Osteocyte (in vitro differentiated cells): ENCODE measurements around the gene ASIC2. TPM values are rescaled to one million over a fixed set of nuclear protein-coding genes. Genes with fewer than 3 reads are reported as not detected.

Experiments used
- DNase-seq: peaks from one replicate; pipeline ENCODE4 v3.0.0; 2021; ENCODE audit warnings: mixed read lengths; ENCODE audit not compliant: unreplicated experiment; ENCODE audit errors: extremely low spot score
- H3K27ac Mint-ChIP-seq: one replicate; pipeline ENCODE4 v1.8.0; 2021; ENCODE audit warnings: mild to moderate bottlenecking, mixed read lengths; ENCODE audit not compliant: unreplicated experiment
- H3K27me3 Mint-ChIP-seq: one replicate; pipeline ENCODE4 v1.8.0; 2021; ENCODE audit warnings: mixed read lengths; ENCODE audit not compliant: unreplicated experiment
- H3K36me3 Mint-ChIP-seq: one replicate; pipeline ENCODE4 v1.8.0; 2021; ENCODE audit warnings: mixed read lengths; ENCODE audit not compliant: unreplicated experiment
- H3K4me1 Mint-ChIP-seq: one replicate; pipeline ENCODE4 v1.8.0; 2021; ENCODE audit warnings: mixed read lengths; ENCODE audit not compliant: unreplicated experiment
- H3K4me3 Mint-ChIP-seq: one replicate; pipeline ENCODE4 v1.8.0; 2021; ENCODE audit warnings: mild to moderate bottlenecking, moderate library complexity, mixed read lengths; ENCODE audit not compliant: unreplicated experiment
- H3K9me3 Mint-ChIP-seq: one replicate; pipeline ENCODE4 v1.8.0; 2021; ENCODE audit warnings: mixed read lengths; ENCODE audit not compliant: unreplicated experiment
- total RNA-seq: library from RNA; stranded (reverse); gene quantifications from 2 replicates; pipeline ENCODE4 v1.2.1, GENCODE V29; 2021
- TF ChIP-seq, protein P1 (sequence below): fragments of 200-600 bp; sonication (generic); IDR thresholded peaks from 2 replicates; pipeline ENCODE4 v1.5.0; 2021; ENCODE audit warnings: antibody characterized with exemption, mild to moderate bottlenecking, moderate library complexity

Gene ASIC2
- total RNA-seq, 1 donor from 2014 or later, result not detected

DNA sequence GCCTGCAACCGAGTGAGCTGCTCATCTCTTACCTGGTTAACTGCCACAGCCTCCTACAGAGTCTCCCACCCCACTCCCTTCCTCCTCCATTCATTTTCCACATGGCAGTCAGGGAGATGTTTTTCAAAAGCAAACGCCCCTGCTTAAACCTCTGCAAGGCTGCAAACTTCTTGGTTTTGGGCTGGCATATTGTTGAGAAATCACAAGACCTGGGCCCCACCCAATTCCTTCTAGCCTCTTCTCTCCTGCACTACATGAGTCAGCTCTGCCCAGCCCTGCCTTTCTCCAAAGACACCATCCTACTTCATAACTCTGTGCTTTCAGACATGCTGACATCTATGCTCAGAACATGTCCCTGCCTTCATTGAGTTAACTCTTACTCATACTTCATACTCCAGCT is 165.4 kb downstream of the ASIC2 start:
- Mint-ChIP-seq H3K4me1 (no peaks in the 10 kb centered on the region), H3K27me3 (no peaks in the 10 kb centered on the region), H3K27ac (no peak overlapping the region), H3K9me3 (no peaks in the 10 kb centered on the region), H3K4me3 (no peak overlapping the region), H3K36me3 (no peaks in the 10 kb centered on the region)
- no peak for DNase-seq
- TF ChIP-seq, protein P1, sequence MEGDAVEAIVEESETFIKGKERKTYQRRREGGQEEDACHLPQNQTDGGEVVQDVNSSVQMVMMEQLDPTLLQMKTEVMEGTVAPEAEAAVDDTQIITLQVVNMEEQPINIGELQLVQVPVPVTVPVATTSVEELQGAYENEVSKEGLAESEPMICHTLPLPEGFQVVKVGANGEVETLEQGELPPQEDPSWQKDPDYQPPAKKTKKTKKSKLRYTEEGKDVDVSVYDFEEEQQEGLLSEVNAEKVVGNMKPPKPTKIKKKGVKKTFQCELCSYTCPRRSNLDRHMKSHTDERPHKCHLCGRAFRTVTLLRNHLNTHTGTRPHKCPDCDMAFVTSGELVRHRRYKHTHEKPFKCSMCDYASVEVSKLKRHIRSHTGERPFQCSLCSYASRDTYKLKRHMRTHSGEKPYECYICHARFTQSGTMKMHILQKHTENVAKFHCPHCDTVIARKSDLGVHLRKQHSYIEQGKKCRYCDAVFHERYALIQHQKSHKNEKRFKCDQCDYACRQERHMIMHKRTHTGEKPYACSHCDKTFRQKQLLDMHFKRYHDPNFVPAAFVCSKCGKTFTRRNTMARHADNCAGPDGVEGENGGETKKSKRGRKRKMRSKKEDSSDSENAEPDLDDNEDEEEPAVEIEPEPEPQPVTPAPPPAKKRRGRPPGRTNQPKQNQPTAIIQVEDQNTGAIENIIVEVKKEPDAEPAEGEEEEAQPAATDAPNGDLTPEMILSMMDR, result no peak

DNA sequence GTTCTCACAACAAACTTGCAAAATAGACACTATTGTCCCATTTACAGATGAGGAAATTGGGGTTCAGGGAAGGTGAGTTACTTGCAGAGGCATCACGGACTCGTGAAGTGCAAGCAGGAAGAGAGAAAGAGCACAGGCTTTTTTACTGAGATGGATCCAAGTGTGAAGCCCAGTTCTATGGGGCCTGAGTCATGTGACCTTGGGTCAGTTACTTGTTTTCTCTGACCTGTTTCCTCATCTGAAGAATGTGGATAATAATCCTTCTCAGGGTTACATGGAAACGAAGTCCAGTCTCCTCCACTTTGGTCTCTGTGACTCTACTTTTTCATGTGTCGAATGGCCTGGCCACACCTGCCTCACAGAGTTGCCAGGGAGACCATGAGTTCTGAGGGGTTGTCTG is 167.0 kb downstream of the ASIC2 start:
- Mint-ChIP-seq H3K4me1 (no peaks in the 10 kb centered on the region), H3K27me3 (no peaks in the 10 kb centered on the region), H3K4me3 (no peak overlapping the region), H3K9me3 (no peaks in the 10 kb centered on the region), H3K27ac (no peak overlapping the region), H3K36me3 (no peaks in the 10 kb centered on the region)
- no peak for DNase-seq
- TF ChIP-seq, protein P1, result no peak

DNA sequence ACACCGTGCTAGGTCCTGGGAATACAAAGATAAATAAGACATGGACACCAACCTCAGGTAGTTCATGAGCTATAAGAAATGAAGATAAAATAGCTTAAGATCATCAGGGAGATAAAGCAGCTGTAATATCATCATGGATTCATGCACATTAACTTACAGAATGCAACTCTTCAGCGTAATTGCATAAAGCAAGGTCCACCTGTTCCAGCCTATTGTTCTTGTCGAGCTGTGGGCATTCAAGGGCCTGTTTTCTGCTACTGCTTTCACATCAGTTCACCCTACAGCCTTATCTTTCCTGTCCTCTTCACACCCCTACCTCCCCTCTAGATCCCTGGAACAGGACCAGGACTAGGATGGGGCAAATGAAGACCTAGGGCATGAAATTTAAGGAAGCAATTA is 167.5 kb downstream of the ASIC2 start:
- H3K27me3 Mint-ChIP-seq, result no peaks in the 10 kb centered on the region
- no peak overlapping the region for H3K27ac Mint-ChIP-seq
- TF ChIP-seq, protein P1, result no peak
- H3K4me1 Mint-ChIP-seq, result no peaks in the 10 kb centered on the region
- no peak overlapping the region for H3K4me3 Mint-ChIP-seq
- H3K9me3 Mint-ChIP-seq, result no peaks in the 10 kb centered on the region
- no peak for DNase-seq
- no peaks in the 10 kb centered on the region for H3K36me3 Mint-ChIP-seq

DNA sequence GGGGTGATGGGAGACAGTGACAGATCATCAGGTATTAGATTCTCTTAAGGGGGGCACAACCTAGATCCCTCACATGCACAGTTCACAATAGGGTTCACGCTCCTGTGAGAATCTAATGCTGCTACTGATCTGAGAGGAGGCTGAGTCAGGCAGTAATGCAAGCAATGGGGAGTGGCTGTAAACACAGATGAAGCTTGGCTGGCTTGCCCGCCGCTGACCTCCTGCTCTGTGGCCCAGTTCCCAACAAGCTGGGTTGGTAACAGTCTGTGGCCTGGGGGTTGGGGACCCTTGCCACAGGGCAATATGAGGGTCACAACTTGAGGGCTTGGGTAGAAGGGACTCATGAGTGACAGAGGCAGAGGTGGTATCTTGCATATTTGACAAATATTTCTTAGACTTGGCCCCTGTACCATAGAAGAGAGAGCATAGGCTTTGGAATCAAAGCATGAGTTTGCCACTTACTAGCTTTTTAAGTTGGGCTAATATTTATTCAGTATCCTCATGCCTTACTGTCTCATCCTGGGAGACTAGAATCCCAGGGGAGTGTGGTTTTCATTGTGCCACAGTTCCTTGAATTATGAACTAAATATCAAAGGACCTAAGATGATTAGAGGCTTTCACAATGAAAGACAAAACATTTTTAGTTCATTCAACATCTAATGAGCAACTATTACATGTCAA is 168.1 kb downstream of the ASIC2 start:
- H3K36me3 Mint-ChIP-seq, result no peaks in the 10 kb centered on the region
- H3K4me3 Mint-ChIP-seq, result no peak overlapping the region
- no peaks in the 10 kb centered on the region for H3K9me3 Mint-ChIP-seq
- H3K4me1 Mint-ChIP-seq, result no peaks in the 10 kb centered on the region
- TF ChIP-seq, protein P1, result no peak
- H3K27me3 Mint-ChIP-seq, result no peaks in the 10 kb centered on the region
- DNase-seq, result no peak
- H3K27ac Mint-ChIP-seq, result no peak overlapping the region

DNA sequence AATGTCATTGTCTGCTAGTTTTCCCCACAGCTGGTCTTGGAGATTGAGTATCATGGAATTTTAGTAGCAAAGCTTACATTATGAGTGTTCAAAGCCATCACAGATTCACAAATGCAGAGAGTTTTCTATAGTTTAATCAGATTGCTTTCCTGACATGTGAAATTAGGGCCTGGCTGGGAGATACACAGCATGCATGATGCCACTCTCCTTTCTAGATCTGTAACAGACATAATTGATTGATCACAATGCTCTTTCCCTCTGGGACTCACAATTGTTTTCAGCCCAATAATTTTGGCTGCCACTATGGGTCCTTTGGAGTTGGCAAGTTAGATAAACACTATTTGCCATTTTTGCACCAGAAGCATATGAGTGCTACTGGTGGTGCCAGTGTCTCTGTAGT is 168.9 kb downstream of the ASIC2 start:
- no peak for DNase-seq
- Mint-ChIP-seq H3K27ac (no peak overlapping the region), H3K4me3 (no peak overlapping the region), H3K9me3 (no peaks in the 10 kb centered on the region), H3K4me1 (no peaks in the 10 kb centered on the region), H3K27me3 (no peaks in the 10 kb centered on the region), H3K36me3 (no peaks in the 10 kb centered on the region)
- TF ChIP-seq, protein P1, result no peak
